Central memory CD8-positive, alpha-beta T cell (primary cell): ENCODE results near the gene UPK2.

Source experiments
- ATAC-seq: fragments of 150-1000 bp; cut with Tn5 transposase; replicated peaks from 2 replicates; pipeline ENCODE4 v1.10.0; 2022; ENCODE audit warnings: mild to moderate bottlenecking, moderate FRiP score, moderate number of reproducible peaks; ENCODE audit not compliant: poor library complexity, severe bottlenecking; ENCODE audit errors: extremely low read depth
- DNase-seq, 2 donors: peaks; one replicate each; pipeline ENCODE4 v3.0.0; 2021; ENCODE audit warnings: low spot score in 2 of 2
- H3K27ac Mint-ChIP-seq: one replicate; pipeline ENCODE4 v1.8.0; 2022; ENCODE audit warnings: low read depth, mild to moderate bottlenecking, moderate library complexity, mixed read lengths
- H3K27me3 Mint-ChIP-seq: one replicate; pipeline ENCODE4 v1.8.0; 2022; ENCODE audit warnings: mixed read lengths
- H3K36me3 Mint-ChIP-seq: one replicate; pipeline ENCODE4 v1.8.0; 2022; ENCODE audit warnings: mild to moderate bottlenecking, moderate library complexity, mixed read lengths; ENCODE audit not compliant: insufficient read depth
- H3K4me1 Mint-ChIP-seq: one replicate; pipeline ENCODE4 v1.8.0; 2022; ENCODE audit warnings: mixed read lengths
- H3K4me3 Mint-ChIP-seq: one replicate; pipeline ENCODE4 v1.8.0; 2022; ENCODE audit warnings: mild to moderate bottlenecking, moderate library complexity, mixed read lengths
- H3K9me3 Mint-ChIP-seq: one replicate; pipeline ENCODE4 v1.8.0; 2022; ENCODE audit warnings: mixed read lengths

UPK2 gene

GRCh38 chr11:118921929-118922744 lies 34.0 kb upstream of the UPK2 start:
- Mint-ChIP-seq H3K4me3 (peak overlapping the region; percentile 84), H3K27ac (peak overlapping the region; percentile 99), H3K4me1 (peaks cover 73% of the 10 kb centered on the region), H3K36me3 (peaks cover 80% of the 10 kb centered on the region), H3K27me3 (no peaks in the 10 kb centered on the region), H3K9me3 (no peaks in the 10 kb centered on the region)
- ATAC-seq (no peak), DNase-seq (no peak)

DNA sequence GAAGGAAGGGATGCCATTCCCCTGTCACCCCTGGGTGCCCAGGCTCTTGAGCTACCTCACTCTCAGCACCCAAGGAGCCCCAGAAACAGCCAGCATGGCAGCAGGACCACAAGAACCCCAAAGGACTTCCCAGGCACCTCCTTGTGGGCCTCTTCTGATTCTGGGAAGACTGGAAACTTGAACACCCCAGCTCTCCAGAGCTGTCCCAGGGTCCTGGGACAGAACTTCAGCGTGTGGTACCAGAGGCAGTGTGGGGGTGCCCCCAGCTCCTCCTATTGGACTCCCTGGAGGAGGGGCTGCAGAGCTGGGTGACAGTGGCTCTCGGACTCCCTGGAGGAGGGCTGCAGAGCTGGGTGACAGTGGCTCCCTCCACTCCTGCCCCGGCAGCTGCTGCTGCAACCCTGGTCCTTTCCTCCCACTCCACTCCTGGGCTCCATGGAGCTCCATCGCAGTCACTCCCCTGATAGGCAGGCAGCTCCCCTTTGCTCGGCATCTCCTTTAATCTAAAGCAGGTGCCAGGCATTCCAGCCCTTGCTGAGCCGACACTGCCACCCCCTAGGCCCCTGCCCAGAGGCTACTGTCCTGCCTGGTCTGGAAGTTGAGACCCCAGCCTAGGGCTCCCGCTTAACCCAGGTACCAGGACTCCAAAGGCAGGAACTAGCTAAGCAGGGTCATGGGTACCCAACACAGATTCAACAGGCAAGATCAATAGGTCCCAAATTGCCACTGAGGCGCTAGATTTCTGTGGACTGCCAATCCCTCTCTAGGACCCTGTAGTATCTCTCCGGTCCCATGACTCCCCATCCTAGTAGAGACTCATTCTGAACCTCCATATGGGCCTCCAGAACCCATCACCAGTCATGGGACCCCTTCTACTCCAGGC lies 33.1 kb upstream of the UPK2 start:
- Mint-ChIP-seq H3K9me3 (no peaks in the 10 kb centered on the region), H3K4me1 (peaks cover 73% of the 10 kb centered on the region), H3K36me3 (peaks cover 76% of the 10 kb centered on the region), H3K27me3 (no peaks in the 10 kb centered on the region), H3K4me3 (peak overlapping the region; percentile 84), H3K27ac (peak overlapping the region; percentile 97)
- no peak for DNase-seq
- ATAC-seq: no peak

- peak overlapping the region; percentile 97 for H3K27ac Mint-ChIP-seq
- DNase-seq (peak in 1 of 2 donors; percentile 49), ATAC-seq (no peak)
- peaks cover 73% of the 10 kb centered on the region for H3K4me1 Mint-ChIP-seq
- no peaks in the 10 kb centered on the region for H3K9me3 Mint-ChIP-seq
- no peaks in the 10 kb centered on the region for H3K27me3 Mint-ChIP-seq
- H3K4me3 Mint-ChIP-seq: peak overlapping the region; percentile 84
- H3K36me3 Mint-ChIP-seq: peaks cover 81% of the 10 kb centered on the region
These were observed 32.1 kb upstream of the UPK2 start for GRCh38 chr11:118923721-118924587.

GRCh38 chr11:118924591-118925585 lies 31.2 kb upstream of the UPK2 start:
- Mint-ChIP-seq H3K36me3 (peaks cover 78% of the 10 kb centered on the region), H3K4me3 (peak overlapping the region; percentile 84), H3K4me1 (peaks cover 66% of the 10 kb centered on the region), H3K27me3 (no peaks in the 10 kb centered on the region), H3K27ac (peak overlapping the region; percentile 97), H3K9me3 (no peaks in the 10 kb centered on the region)
- no peak for DNase-seq
- ATAC-seq: no peak

GRCh38 chr11:118927554-118928100 lies 28.5 kb upstream of the UPK2 start:
- Mint-ChIP-seq H3K4me3 (peak overlapping the region; percentile 84), H3K36me3 (peaks cover 64% of the 10 kb centered on the region), H3K27ac (peak overlapping the region; percentile 97), H3K27me3 (no peaks in the 10 kb centered on the region), H3K4me1 (peaks cover 59% of the 10 kb centered on the region), H3K9me3 (no peaks in the 10 kb centered on the region)
- DNase-seq (no peak), ATAC-seq (no peak)

- peak overlapping the region; percentile 97 for H3K27ac Mint-ChIP-seq
- H3K9me3 Mint-ChIP-seq: no peaks in the 10 kb centered on the region
- peak overlapping the region; percentile 84 for H3K4me3 Mint-ChIP-seq
- ATAC-seq (peak; percentile 70), DNase-seq (peak; percentile 94 to 96)
- H3K36me3 Mint-ChIP-seq: peaks cover 58% of the 10 kb centered on the region
- H3K27me3 Mint-ChIP-seq: no peaks in the 10 kb centered on the region
- peaks cover 53% of the 10 kb centered on the region for H3K4me1 Mint-ChIP-seq
These were observed 27.8 kb upstream of the UPK2 start for GRCh38 chr11:118928101-118928869.

- ATAC-seq (peak; percentile 1), DNase-seq (no peak)
- H3K4me1 Mint-ChIP-seq: peaks cover 46% of the 10 kb centered on the region
- peak overlapping the region; percentile 97 for H3K27ac Mint-ChIP-seq
- no peaks in the 10 kb centered on the region for H3K27me3 Mint-ChIP-seq
- no peaks in the 10 kb centered on the region for H3K9me3 Mint-ChIP-seq
- H3K36me3 Mint-ChIP-seq: peaks cover 52% of the 10 kb centered on the region
- peak overlapping the region; percentile 84 for H3K4me3 Mint-ChIP-seq
These were observed 27.1 kb upstream of the UPK2 start for GRCh38 chr11:118928870-118929500.

DNA sequence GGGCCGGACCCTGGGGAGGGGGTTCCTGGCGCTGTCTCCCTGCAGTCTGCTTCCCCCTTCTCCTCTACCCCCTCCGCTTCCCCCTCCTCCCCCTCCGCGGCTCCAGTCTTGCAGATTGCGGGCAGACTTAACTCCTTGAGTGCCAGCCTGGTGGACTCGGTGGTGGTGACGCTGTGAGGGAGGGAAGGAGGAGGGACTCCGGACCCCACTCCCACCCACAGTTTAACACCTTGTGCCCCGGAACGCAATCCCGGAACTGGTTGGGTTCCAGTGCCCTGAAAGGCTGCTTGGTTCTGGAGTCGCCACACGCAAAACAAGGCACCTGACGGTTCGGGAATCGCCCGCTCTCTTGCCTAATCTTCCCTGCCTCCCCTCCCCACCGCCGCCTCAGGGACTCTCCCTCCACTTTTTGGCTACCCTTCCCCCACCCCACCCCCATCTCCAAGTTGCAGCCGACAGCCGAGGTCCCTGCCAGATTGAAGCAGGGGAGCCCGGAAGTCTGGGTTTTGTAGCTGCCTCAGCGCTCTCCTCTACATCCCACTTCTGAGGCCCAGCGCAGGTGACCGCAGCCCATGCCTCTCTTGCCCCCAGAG lies 26.5 kb upstream of the UPK2 start:
- Mint-ChIP-seq H3K4me3 (peak overlapping the region; percentile 84), H3K9me3 (no peaks in the 10 kb centered on the region), H3K27ac (peak overlapping the region; percentile 97), H3K36me3 (peaks cover 46% of the 10 kb centered on the region), H3K27me3 (no peaks in the 10 kb centered on the region), H3K4me1 (peaks cover 41% of the 10 kb centered on the region)
- ATAC-seq (peak; percentile 9), DNase-seq (peak; percentile 63 to 71)

DNA sequence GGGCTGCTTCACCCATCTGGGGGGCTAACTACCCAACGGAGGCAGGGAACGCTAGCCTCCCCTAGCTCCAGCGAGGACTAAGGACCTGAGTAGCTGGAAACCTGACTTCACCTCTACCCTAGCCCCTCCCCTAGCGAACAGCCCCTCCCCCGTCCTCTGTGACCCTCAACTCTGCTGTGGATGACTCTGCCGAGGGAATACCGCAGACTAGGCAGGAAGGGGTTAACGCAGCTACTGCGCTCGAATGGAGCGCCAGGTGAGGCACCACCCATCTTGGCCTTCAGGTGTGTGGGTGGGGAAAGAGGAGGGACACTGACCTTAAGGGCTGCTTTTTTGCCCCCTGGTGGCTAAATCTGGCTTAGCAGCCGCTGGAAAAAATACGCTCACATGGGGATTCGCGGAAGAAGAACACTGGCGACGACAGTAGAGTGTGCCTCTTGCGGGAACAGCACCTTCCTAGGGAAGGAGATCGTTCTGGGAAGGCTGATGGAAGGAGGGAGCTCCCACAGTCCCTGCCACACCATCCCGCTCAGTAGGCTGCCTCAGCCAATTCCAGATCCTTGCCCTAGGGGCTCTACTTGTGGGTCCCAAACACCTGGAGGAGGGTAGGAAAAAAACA lies 25.9 kb upstream of the UPK2 start:
- H3K27ac Mint-ChIP-seq: peak overlapping the region; percentile 97
- H3K9me3 Mint-ChIP-seq: no peaks in the 10 kb centered on the region
- peaks cover 41% of the 10 kb centered on the region for H3K4me1 Mint-ChIP-seq
- no peaks in the 10 kb centered on the region for H3K27me3 Mint-ChIP-seq
- peak overlapping the region; percentile 84 for H3K4me3 Mint-ChIP-seq
- ATAC-seq (peak; percentile 4), DNase-seq (peak; percentile 78 to 88)
- H3K36me3 Mint-ChIP-seq: peaks cover 40% of the 10 kb centered on the region

GRCh38 chr11:118931571-118931970 lies 24.5 kb upstream of the UPK2 start:
- Mint-ChIP-seq H3K27me3 (no peaks in the 10 kb centered on the region), H3K27ac (no peak overlapping the region)

More at GRCh38 chr11:118931571-118931970, 24.5 kb upstream of the UPK2 start:
- no peaks in the 10 kb centered on the region for H3K9me3 Mint-ChIP-seq
- peaks cover 30% of the 10 kb centered on the region for H3K36me3 Mint-ChIP-seq
- no peak for DNase-seq
- peaks cover 35% of the 10 kb centered on the region for H3K4me1 Mint-ChIP-seq
- no peak overlapping the region for H3K4me3 Mint-ChIP-seq
- ATAC-seq: no peak
